Neutrophil (primary cell): ENCODE measurements around the gene TMEM79.

ENCODE experiments used
- H3K27ac ChIP-seq: fragments of 200-600 bp; sonication (generic); 2 replicates; pipeline ENCODE4 v1.5.1; 2016; ENCODE audit warnings: mild to moderate bottlenecking, moderate library complexity
- H3K27me3 ChIP-seq: fragments of 200-600 bp; sonication (generic); 2 replicates; pipeline ENCODE4 v1.6.0; 2016; ENCODE audit warnings: mild to moderate bottlenecking
- H3K36me3 ChIP-seq: fragments of 200-600 bp; sonication (generic); 2 replicates; pipeline ENCODE4 v1.5.1; 2017
- H3K4me1 ChIP-seq, 2 experiments: fragments of 200-600 bp in 1 of 2; sonication (generic) in 1 of 2; 1 replicate in 1 of 2; 2 replicates in 1 of 2; pipeline versions ENCODE4 v1.5.1 to v1.6.1; 2013 to 2016; ENCODE audit warnings: low read depth in 1 of 2, low read length in 1 of 2, mild to moderate bottlenecking in 1 of 2, moderate library complexity in 1 of 2; ENCODE audit not compliant: control insufficient read depth in 1 of 2, insufficient read depth in 1 of 2
- H3K4me3 ChIP-seq, 2 experiments: fragments of 200-600 bp in 1 of 2; sonication (generic) in 1 of 2; 1 replicate in 1 of 2; 2 replicates in 1 of 2; pipeline ENCODE4 v1.5.1; 2013 to 2016; ENCODE audit warnings: low read depth in 1 of 2, low read length in 1 of 2, mild to moderate bottlenecking in 1 of 2, moderate library complexity in 1 of 2
- H3K9me3 ChIP-seq: fragments of 200-600 bp; sonication (generic); 2 replicates; pipeline ENCODE4 v1.5.1; 2016
- TF ChIP-seq, protein P1 (sequence below): fragments of 200-600 bp; sonication (generic); IDR thresholded peaks from 2 replicates; pipeline ENCODE4 v1.5.1; 2016; ENCODE audit warnings: antibody characterized with exemption

Gene TMEM79

DNA sequence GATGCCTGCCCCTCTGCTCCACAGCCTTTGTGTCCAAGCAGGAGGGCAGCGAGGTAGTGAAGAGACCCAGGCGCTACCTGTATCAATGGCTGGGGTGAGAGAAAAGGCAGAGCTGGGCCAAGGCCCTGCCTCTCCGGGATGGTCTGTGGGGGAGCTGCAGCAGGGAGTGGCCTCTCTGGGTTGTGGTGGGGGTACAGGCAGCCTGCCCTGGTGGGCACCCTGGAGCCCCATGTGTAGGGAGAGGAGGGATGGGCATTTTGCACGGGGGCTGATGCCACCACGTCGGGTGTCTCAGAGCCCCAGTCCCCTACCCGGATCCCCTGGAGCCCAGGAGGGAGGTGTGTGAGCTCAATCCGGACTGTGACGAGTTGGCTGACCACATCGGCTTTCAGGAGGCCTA, 41.4 kb upstream of the TMEM79 start:
- peaks cover 10 to 11% of the 10 kb centered on the region in 2 experiments for H3K4me1 ChIP-seq
- H3K4me3 ChIP-seq, result no peak overlapping the region
- peaks cover 51% of the 10 kb centered on the region for H3K36me3 ChIP-seq
- H3K9me3 ChIP-seq, result no peaks in the 10 kb centered on the region
- peaks cover 34% of the 10 kb centered on the region for H3K27me3 ChIP-seq
- H3K27ac ChIP-seq, result no peak overlapping the region
- TF ChIP-seq, protein P1, sequence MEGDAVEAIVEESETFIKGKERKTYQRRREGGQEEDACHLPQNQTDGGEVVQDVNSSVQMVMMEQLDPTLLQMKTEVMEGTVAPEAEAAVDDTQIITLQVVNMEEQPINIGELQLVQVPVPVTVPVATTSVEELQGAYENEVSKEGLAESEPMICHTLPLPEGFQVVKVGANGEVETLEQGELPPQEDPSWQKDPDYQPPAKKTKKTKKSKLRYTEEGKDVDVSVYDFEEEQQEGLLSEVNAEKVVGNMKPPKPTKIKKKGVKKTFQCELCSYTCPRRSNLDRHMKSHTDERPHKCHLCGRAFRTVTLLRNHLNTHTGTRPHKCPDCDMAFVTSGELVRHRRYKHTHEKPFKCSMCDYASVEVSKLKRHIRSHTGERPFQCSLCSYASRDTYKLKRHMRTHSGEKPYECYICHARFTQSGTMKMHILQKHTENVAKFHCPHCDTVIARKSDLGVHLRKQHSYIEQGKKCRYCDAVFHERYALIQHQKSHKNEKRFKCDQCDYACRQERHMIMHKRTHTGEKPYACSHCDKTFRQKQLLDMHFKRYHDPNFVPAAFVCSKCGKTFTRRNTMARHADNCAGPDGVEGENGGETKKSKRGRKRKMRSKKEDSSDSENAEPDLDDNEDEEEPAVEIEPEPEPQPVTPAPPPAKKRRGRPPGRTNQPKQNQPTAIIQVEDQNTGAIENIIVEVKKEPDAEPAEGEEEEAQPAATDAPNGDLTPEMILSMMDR, result no peak

DNA sequence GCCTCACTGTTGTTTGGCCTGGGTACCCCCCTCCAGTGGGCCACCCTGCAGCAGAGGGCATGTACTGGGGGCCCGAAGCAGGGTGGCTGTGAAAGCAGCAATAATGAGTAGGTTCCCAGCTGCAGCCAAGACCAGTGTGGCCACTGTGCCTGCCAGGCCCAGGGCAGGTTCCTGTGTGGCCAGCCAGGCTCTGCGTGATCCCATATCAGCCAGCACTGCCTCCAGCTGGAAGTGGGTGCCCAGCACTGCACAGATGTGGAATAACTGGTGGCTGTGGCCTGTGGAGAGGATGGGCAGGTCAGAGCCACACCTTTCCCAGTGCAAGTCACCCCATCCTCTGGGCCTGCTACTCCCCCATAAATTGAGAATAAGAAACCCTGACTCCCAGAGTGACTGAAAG, 40.0 kb upstream of the TMEM79 start:
- Histone ChIP-seq H3K4me3 (no peak overlapping the region), H3K36me3 (peaks cover 48% of the 10 kb centered on the region), H3K27me3 (peaks cover 34% of the 10 kb centered on the region), H3K4me1 (peaks cover 10 to 11% of the 10 kb centered on the region in 2 experiments), H3K27ac (no peak overlapping the region), H3K9me3 (no peaks in the 10 kb centered on the region)
- TF ChIP-seq, protein P1, result no peak

DNA sequence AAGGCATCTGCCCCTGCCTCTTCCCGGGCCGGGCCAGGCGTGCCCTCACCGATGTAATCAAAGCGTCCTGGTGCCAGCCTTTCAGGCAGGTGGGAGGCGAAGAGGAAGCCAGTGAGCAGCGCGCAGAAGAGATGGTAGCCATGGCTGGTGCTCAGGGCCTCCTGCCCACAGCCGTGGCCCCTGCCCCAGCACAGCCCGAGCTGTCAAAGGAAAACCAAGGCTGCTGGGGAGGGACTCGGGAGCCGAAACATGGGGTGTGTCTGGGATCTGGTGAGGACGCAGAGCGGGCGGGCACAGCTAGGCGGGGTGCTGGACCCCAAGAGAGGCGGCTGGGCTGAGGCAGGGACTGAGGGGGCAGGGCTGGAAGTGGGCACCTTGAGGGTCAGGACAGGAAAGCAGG, 39.4 kb upstream of the TMEM79 start:
- TF ChIP-seq, protein P1, result no peak
- H3K36me3 ChIP-seq, result peaks cover 48% of the 10 kb centered on the region

DNA sequence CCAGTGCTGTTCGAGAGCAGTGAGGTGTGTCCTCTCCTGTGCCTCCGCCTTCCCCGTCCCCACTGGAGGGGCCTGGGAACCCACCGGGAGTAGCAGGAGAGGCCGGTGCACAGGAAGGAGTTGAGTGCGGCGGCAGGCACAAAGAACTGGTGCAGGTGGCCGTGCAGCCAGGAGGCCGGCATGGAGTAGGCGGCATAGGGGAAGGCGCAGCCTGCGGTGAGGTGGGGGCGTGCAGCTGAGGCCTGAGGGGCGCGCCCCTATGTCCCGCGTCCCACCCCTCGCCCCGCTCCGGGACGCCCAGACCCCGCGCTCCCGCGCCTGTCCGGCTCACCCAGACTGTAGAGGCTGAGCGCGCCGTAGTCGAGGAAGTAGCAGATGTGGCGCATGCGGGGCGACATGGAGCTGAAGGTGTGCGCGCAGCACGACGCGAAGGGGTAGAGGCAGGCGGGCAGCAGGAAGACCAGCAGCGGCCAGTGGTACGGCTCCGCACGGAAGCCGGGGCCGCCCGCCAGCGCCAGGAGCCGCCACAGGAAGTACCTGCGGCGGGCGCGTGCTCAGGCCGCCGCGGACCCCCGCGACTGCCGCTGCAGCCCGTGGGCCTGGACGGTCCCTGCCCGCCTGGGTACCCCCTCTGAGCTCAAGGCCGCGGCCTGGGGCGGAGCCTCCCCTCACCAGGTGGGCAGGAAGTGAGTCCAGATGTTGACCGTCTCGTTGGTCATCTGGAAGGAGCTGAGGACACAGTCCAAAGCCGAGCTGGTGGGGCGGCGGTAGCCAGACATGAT, 38.5 kb upstream of the TMEM79 start:
- peak overlapping the region in 1 of 2 experiments; percentile 24 for H3K4me3 ChIP-seq
- no peak overlapping the region for H3K27ac ChIP-seq
- H3K27me3 ChIP-seq, result peaks cover 34% of the 10 kb centered on the region
- TF ChIP-seq, protein P1, result no peak
- H3K4me1 ChIP-seq, result peaks cover 10 to 11% of the 10 kb centered on the region in 2 experiments
- H3K9me3 ChIP-seq, result no peaks in the 10 kb centered on the region
- H3K36me3 ChIP-seq, result peaks cover 48% of the 10 kb centered on the region

More for the DNA sequence above, 39.4 kb upstream of the TMEM79 start:
- Histone ChIP-seq H3K27ac (no peak overlapping the region), H3K27me3 (peaks cover 34% of the 10 kb centered on the region), H3K4me1 (peaks cover 10 to 11% of the 10 kb centered on the region in 2 experiments), H3K4me3 (no peak overlapping the region), H3K9me3 (no peaks in the 10 kb centered on the region)

DNA sequence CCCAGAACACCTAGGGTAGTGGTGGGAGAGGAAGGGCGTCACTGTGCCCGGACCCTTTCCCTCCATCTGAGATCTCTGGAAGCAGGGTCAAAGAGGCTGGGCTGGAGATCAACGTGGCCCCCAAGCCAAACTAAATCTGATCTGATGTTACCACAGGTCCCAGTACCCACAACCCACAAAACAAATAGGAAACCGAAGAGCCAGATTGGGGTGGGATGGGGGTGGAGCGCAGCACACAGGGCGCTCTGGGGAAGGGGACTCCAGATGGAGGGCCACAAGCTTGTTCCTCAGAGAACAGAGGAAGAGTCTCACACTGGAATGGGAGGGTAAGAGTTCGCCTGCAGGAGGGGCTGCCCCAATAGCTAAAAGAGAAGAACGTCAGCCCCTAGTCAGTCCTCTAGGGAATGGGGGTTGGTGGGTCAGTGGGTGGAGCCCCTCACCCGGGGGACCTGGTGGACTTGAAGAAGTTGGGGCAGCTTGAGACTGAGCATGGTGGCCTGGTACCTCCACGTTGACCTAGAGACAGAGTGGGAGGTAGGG, 37.8 kb upstream of the TMEM79 start:
- peaks cover 34% of the 10 kb centered on the region for H3K27me3 ChIP-seq
- H3K4me1 ChIP-seq, result peaks cover 10 to 11% of the 10 kb centered on the region in 2 experiments
- H3K9me3 ChIP-seq, result no peaks in the 10 kb centered on the region
- no peak overlapping the region for H3K27ac ChIP-seq
- peaks cover 48% of the 10 kb centered on the region for H3K36me3 ChIP-seq
- no peak overlapping the region for H3K4me3 ChIP-seq
- TF ChIP-seq, protein P1, result no peak
